ENCODE results near the gene TNKS2. TPM values are rescaled to one million over a fixed set of nuclear protein-coding genes. Genes with fewer than 3 reads are reported as not detected.
"Not testable (repeated sequence)": the region's sequence is repeated elsewhere in the genome, so short reads cannot be mapped to it uniquely, and the experiment has no call there.

Gene TNKS2
- total RNA-seq, 1 donor from 2014 or later, result 75.0 TPM

- Mint-ChIP-seq H3K27ac (ENCODE audit: unreplicated experiment) (peak overlapping the region; percentile 58), H3K4me3 (ENCODE audit: unreplicated experiment) (no peak overlapping the region), H3K9me3 (ENCODE audit: low read depth) (no peaks in the 10 kb centered on the region), H3K36me3 (ENCODE audit: low read depth) (peaks cover 9% of the 10 kb centered on the region), H3K4me1 (ENCODE audit: low read depth) (peaks cover 71% of the 10 kb centered on the region), H3K27me3 (ENCODE audit: low read depth) (no peaks in the 10 kb centered on the region)
- no peak for DNase-seq (ENCODE audit: low spot score)
- TF ChIP-seq CTCF (IDR thresholded peaks at IDR 0.05), result no peak
Observed at GRCh38 chr10:91805110-91805838, 7.0 kb downstream of the TNKS2 start.

GRCh38 chr10:91807264-91807663 lies 9.0 kb downstream of the TNKS2 start:
- not testable (repeated sequence) for H3K27me3 Mint-ChIP-seq (ENCODE audit: low read depth); H3K9me3 Mint-ChIP-seq (ENCODE audit: low read depth); DNase-seq (ENCODE audit: low spot score); H3K4me3 Mint-ChIP-seq (ENCODE audit: unreplicated experiment); H3K27ac Mint-ChIP-seq (ENCODE audit: unreplicated experiment)
- Mint-ChIP-seq H3K36me3 (ENCODE audit: low read depth) (peaks cover 11% of the 10 kb centered on the region), H3K4me1 (ENCODE audit: low read depth) (peaks cover 61% of the 10 kb centered on the region)

GRCh38 chr10:91813251-91813650 lies 15.0 kb downstream of the TNKS2 start:
- Mint-ChIP-seq H3K27ac (ENCODE audit: unreplicated experiment) (peak overlapping the region; percentile 69), H3K9me3 (ENCODE audit: low read depth) (no peaks in the 10 kb centered on the region), H3K27me3 (ENCODE audit: low read depth) (no peaks in the 10 kb centered on the region), H3K4me3 (ENCODE audit: unreplicated experiment) (no peak overlapping the region), H3K4me1 (ENCODE audit: low read depth) (peaks cover 50% of the 10 kb centered on the region), H3K36me3 (ENCODE audit: low read depth) (peaks cover 20% of the 10 kb centered on the region)
- TF ChIP-seq CTCF (IDR thresholded peaks at IDR 0.05), result no peak
- DNase-seq (ENCODE audit: low spot score), result no peak

GRCh38 chr10:91816981-91817380 lies 18.8 kb downstream of the TNKS2 start:
- TF ChIP-seq CTCF (IDR thresholded peaks at IDR 0.05), result no peak
- DNase-seq (ENCODE audit: low spot score), result no peak
- H3K36me3 Mint-ChIP-seq (ENCODE audit: low read depth), result peaks cover 36% of the 10 kb centered on the region
- no peak overlapping the region for H3K4me3 Mint-ChIP-seq (ENCODE audit: unreplicated experiment)
- H3K27me3 Mint-ChIP-seq (ENCODE audit: low read depth), result no peaks in the 10 kb centered on the region
- peaks cover 35% of the 10 kb centered on the region for H3K4me1 Mint-ChIP-seq (ENCODE audit: low read depth)
- peak overlapping the region; percentile 45 for H3K27ac Mint-ChIP-seq (ENCODE audit: unreplicated experiment)
- no peaks in the 10 kb centered on the region for H3K9me3 Mint-ChIP-seq (ENCODE audit: low read depth)

- Mint-ChIP-seq H3K27me3 (ENCODE audit: low read depth) (no peaks in the 10 kb centered on the region), H3K4me1 (ENCODE audit: low read depth) (peaks cover 14% of the 10 kb centered on the region), H3K27ac (ENCODE audit: unreplicated experiment) (no peak overlapping the region), H3K36me3 (ENCODE audit: low read depth) (peaks cover 39% of the 10 kb centered on the region), H3K9me3 (ENCODE audit: low read depth) (no peaks in the 10 kb centered on the region), H3K4me3 (ENCODE audit: unreplicated experiment) (no peak overlapping the region)
- no peak for DNase-seq (ENCODE audit: low spot score)
- no peak for TF ChIP-seq CTCF (IDR thresholded peaks at IDR 0.05)
Observed at GRCh38 chr10:91820144-91820543, 21.9 kb downstream of the TNKS2 start.

- Mint-ChIP-seq H3K36me3 (ENCODE audit: low read depth) (peaks cover 39% of the 10 kb centered on the region), H3K9me3 (ENCODE audit: low read depth) (no peaks in the 10 kb centered on the region), H3K4me3 (ENCODE audit: unreplicated experiment) (no peak overlapping the region), H3K27me3 (ENCODE audit: low read depth) (no peaks in the 10 kb centered on the region), H3K27ac (ENCODE audit: unreplicated experiment) (no peak overlapping the region), H3K4me1 (ENCODE audit: low read depth) (no peaks in the 10 kb centered on the region)
- no peak for DNase-seq (ENCODE audit: low spot score)
- no peak for TF ChIP-seq CTCF (IDR thresholded peaks at IDR 0.05)
Observed at GRCh38 chr10:91824076-91824475, 25.9 kb downstream of the TNKS2 start.

All from chondrocyte (in vitro differentiated cells).